CD4-positive, alpha-beta T cell treated with Interleukin-15 for 4 hours (primary cell): ENCODE measurements around the gene MYO15B.

ENCODE experiments used
- DNase-seq: peaks from one replicate; pipeline ENCODE4 v3.0.0-alpha.2; 2020; ENCODE audit warnings: low spot score

The MYO15B gene

DNA sequence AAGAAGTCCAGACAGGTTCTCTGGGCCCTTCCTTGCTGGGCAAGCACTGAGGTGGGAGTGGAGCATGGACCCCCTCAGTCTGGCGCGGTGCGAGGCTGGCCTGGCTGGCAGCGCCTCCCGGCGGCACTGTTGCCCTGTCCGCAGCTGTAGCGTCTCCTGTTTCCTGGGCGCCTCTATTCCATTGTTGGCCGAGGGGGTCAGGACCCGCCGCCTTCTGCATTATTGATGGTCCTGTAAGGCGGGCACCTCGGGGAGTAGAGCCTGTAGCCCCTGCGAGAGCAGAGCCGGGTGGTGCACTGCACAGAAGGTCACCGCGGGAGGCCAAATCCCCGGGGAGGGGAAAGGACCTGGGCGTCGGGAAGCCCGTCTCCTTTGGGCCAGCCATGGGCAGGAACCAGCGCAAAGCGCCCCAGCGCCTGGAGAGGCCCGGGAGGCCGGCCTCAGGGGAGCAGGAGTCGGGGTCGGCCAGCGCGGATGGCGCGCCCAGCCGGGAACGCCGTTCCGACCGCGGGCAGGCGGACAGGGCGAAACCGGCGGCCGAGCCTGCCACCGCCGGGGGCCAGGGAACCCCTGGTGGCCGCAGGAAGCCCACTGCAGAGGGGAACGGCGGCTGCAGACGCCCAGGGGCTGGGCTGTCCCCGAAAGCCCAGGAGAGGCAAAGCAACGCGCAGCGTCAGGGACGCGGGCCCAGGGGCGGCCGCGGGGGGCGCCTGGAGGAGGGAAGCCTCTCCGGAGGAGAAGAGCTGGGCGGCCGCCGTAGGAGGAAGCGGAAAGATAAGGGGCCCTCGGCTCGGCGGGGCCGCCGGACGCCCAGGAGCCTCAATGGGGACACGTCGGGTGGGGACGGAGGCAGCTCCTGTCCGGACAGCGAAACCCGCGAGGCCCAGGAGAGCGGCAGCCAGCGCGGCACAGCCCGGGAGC lies at the start of gene MYO15B:
MYO15B (plus strand) TSS at position 126 of the 921 bp plus-strand sequence; CDS start at position 384, 258 bp downstream.
- peak; percentile 52 for DNase-seq

- no peak for DNase-seq
These were observed 47.5 kb upstream of the MYO15B start for GRCh38 chr17:75539967-75540729.

- DNase-seq = no peak
These were observed 46.6 kb upstream of the MYO15B start for GRCh38 chr17:75540923-75541503.

DNA sequence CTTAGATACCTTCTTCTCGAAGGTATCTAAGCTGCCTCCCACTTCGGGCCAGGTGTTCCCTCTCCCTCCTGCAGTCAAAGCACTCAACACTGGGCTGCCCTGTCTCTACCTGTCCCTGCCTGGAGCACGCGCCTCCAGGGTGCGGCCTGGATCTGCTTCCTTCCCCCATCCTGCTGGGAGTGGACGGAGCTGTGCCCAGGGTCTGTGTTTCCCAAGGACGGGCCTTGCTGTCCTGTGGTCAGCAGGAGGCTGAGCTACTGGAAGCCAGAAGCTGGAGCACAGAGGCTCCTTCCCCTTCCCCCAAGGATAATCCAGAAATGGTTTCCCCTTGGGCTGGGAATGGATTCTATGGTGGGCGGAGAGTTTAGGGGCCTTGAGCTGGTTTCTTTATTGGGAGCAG lies 45.4 kb upstream of the MYO15B start:
- DNase-seq = no peak

DNA sequence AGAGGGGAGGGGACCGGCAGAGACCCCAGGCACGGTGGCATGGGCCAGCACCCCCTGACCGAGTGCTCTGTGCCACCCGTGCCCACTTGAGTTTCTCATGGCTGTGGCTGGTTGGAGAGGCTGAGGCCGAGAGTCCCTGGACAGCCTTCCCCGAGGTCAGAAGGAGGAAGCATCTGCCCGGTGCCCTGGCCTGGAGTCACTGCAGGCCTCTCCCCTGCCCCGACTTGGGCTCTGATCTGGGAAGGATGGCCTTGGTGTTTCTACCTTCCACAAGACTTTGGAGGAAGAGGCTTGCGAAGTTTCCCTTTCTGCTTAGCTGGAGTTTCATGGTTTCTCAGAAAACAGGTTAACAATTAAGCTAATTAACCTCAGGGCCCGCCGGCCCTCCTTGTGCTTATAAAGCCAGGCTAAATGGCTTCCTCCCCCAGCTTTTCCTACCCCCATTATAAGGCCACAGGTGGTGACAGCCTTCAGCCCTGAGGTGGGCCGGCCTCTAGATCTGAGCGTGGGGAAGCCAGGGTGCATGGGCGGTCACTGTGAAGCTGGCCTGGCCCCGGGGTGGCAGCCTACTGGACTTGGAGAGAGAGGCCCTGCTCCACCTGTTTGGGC lies 44.8 kb upstream of the MYO15B start:
- no peak for DNase-seq

DNA sequence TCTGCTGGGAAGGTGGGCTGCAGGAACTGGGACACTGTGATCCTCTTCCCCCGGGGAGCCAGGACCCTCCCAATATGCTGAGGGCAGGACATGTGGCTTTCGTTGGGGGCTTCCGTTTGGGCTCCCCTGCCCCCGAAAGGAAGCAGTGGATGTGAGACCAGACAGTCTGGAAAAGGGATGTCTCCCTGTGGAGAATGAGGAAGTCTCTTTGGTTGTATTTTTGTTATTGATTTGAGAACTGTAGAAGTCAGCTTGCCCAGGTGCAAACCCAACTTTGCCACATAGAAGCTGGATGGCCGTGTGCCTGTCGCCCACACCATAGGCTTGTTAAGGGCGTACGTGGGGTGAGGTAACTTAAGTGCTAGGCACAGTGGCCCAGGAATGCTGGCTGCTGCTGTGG lies 43.4 kb upstream of the MYO15B start:
- DNase-seq = no peak

- DNase-seq = no peak
These were observed 41.4 kb upstream of the MYO15B start for GRCh38 chr17:75546181-75546580.

- no peak for DNase-seq
These were observed 40.5 kb upstream of the MYO15B start for GRCh38 chr17:75547091-75547490.

GRCh38 chr17:75548813-75549212 lies 38.8 kb upstream of the MYO15B start:
- DNase-seq = no peak

- DNase-seq = no peak
These were observed 38.1 kb upstream of the MYO15B start for GRCh38 chr17:75549246-75550138.

GRCh38 chr17:75550139-75550465 lies 37.5 kb upstream of the MYO15B start:
- DNase-seq = no peak

DNA sequence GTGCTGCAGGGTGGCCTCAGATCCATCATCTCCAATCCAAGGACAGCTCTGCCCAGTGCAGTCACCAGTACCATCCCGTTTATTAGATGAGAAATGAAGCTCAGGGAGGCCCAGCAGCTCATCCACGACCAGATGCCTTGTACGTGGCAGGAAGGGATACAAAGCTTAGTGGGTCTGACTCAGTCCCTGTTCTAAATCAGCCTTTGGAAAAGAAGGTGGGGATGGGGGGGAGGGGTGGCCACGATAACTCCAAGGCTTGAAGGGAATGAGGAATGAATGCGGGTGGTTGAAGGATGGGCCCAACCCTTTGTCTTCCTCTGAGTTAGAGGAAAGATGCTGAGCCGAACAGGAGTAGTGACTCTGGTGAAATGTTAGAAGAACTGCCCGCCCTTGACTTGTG lies 36.3 kb upstream of the MYO15B start:
- DNase-seq = no peak

- no peak for DNase-seq
These were observed 34.9 kb upstream of the MYO15B start for GRCh38 chr17:75552425-75553294.

DNA sequence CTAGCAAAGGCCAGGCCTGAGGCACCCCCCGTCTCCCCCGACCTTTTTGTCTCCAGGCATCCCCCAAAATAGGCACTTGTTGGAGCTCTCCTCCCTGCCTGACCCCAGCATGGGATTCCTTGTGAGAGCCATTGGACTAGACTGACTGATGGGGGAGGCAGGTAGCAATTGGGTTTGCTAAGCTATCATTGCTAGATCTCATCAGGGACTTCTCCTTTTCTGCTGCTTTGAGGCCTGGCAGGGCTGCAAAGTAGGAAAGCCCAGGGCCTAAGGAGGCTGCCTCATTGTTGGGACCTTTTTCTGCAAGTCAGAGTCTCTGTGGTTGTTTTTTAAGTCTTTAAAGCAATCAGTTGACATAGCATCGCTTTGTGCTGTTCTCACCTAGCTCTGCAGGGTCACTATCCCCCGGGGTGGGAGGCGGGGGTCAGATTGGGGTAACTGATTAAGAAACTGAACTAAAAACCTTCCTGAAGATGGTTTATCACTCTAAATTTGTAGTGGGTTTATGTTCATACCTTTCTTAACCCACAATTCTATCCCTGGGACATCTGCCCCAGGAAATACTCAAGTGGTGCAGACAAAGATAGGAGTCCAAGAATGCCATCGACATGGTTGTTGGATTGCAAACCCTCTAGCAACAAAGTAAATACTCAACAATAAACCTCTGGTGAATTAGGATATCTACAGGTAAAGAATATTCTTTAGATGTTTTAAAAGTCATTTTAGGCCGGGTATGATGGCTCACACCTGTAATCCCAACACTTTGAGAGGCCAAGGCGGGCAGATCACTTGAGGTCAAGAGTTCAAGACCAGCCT lies 34.1 kb upstream of the MYO15B start:
- no peak for DNase-seq

DNA sequence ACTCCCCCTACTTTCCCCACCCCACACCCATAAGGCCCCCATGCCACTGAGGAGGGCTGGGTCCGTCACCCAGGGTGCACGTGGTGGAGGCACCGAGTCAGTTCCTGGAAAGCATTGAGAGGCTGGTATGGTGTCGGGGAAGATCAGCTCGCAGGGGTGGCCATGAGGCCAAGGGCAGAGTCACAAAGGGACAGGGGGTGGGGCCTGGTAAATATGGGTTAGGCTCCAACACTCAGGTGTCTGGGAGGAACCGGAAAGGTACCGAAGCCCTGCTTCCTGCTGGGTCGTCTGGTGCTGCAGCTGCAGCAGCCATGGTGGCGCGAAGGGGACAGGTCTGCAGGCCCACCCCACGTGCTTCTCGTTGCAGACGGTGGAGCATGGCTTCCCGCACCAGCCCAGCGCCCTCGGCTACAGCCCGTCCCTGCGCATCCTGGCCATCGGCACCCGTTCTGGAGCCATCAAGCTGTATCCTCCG lies 31.9 kb upstream of the MYO15B start:
- DNase-seq = no peak

- no peak for DNase-seq
These were observed 30.3 kb upstream of the MYO15B start for GRCh38 chr17:75557075-75557851.

DNA sequence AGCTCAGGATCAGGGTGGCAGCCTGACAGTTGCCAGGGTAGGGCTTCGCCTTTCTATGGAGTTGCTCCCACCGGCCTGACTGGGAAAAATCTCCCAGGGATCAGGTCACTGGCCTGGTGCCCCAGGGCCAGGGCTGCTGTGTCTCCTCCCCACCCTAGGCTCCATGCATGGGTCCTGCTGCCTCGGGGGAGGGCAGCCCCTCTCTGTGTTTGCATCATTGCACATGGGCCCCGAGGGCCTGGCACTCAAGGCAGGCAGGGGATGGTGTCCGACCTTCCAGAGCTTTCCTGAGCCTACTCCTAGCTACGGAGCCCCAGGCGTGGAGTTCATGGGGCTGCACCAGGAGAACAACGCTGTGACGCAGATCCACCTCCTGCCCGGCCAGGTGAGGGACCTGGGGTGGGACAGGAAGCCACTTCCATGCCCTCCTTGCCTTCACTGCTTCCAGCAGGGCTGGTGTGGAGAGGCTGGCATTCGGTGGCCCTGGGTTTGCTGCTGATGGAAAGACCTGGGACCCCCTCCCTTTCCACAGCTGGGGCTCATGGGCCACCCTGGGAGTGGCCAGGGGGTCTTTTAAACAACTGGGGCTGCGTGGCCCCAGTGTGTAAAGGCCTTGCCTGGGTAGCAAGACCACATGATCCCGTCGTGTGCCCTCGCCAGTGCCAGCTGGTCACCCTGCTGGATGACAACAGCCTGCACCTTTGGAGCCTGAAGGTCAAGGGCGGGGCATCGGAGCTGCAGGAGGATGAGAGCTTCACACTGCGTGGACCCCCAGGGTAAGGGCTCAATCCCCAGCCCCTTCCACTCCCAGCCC lies 29.5 kb upstream of the MYO15B start:
- DNase-seq = no peak
